GM06990 (cell line): ENCODE measurements around the gene ITPKC.

Source experiments
- DNase-seq: peaks from one replicate; pipeline ENCODE4 v3.0.0-alpha.2; 2011; ENCODE audit not compliant: insufficient read length; ENCODE audit errors: extremely low read depth
- H3K27me3 ChIP-seq: replicated peaks from 2 replicates; pipeline ENCODE4 v1.6.0; 2011; ENCODE audit warnings: low read length; ENCODE audit not compliant: control insufficient read depth, insufficient read depth
- H3K36me3 ChIP-seq: 2 replicates; pipeline ENCODE4 v1.5.1; 2011; ENCODE audit warnings: low read length; ENCODE audit not compliant: control insufficient read depth, insufficient read depth
- H3K4me3 ChIP-seq: replicated peaks from 2 replicates; pipeline ENCODE4 v1.5.1; 2011; ENCODE audit warnings: low read depth, mild to moderate bottlenecking, control low read depth, low read length
- CTCF ChIP-seq: IDR thresholded peaks from 2 replicates; pipeline ENCODE4 v1.5.1; 2011; ENCODE audit warnings: low read length, control low read depth, mild to moderate bottlenecking, inconsistent platforms; ENCODE audit not compliant: insufficient read depth, poor library complexity, severe bottlenecking

The ITPKC gene

DNA sequence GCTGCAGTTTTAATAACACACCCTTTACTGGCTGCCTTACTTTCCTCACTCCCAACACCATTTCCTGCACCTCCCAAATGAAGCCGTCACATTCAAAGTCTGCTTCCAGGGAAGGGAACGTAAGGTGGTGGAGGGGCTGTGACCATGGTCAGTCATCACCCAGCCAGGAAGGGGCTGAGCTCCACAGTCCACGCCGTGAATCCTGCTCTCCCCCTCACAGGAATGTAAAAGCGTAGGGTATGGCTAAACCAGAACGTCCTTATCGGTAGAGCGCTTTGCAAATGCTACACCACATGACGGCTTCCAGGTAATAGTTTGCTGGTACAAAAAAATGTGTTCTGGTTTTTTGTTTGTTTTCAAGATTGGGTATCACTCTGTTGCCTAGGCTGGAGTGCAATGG, 33.5 kb upstream of the ITPKC start:
- TF ChIP-seq CTCF, result no peak
- Histone ChIP-seq H3K4me3 (no peak overlapping the region), H3K36me3 (no peaks in the 10 kb centered on the region; the same call in 1 of the 2 replicates), H3K27me3 (no peaks in the 10 kb centered on the region)
- no peak for DNase-seq

DNA sequence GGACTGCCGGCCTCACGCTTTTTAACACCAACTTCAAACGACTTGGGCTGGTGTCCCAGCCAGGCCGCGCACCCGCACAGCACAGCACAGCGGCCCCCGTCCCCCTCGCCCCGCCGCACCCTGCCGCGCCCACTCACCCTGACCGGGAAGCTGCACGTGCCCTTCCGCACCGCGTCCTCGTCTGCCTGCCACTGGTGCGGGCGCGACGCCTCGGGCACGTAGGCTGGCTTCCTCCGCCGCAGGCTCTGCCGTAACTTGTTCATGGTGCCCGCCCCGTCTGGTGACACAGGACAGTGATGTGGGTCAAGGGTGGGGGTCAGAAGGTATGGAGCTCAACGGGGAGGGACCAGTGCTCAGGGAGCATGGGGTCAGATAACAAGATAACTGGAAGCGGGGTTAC, 32.6 kb upstream of the ITPKC start:
- no peaks in the 10 kb centered on the region; the same call in 1 of the 2 replicates for H3K36me3 ChIP-seq
- no peak for DNase-seq
- TF ChIP-seq CTCF, result no peak
- H3K27me3 ChIP-seq, result no peaks in the 10 kb centered on the region
- no peak overlapping the region for H3K4me3 ChIP-seq

GRCh38 chr19:40685016-40685526, 31.8 kb upstream of the ITPKC start:
- H3K36me3 ChIP-seq, result no peaks in the 10 kb centered on the region; the same call in 1 of the 2 replicates
- H3K4me3 ChIP-seq, result no peak overlapping the region
- no peaks in the 10 kb centered on the region for H3K27me3 ChIP-seq
- no peak for TF ChIP-seq CTCF
- no peak for DNase-seq

DNA sequence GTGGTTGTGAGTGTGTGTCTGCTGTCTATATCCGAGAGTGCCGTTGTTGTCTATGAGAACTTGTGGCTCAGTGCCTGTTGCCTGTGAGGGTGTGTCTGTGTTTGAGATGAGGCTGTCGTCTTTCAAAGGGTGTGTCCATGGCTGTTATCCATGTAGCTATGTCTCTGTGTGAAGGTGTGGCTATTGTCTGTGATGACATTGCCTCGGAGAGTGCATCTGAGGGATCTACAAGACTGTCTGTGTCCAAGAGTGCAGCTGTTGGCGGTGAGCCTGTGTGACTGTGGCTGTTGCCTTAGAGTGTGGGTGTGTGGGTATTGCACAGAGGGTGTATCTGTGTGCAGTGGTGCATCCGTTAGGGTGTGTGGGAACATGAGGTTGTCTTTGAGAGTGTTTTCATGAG, 31.3 kb upstream of the ITPKC start:
- Histone ChIP-seq H3K36me3 (no peaks in the 10 kb centered on the region; the same call in 1 of the 2 replicates), H3K27me3 (no peaks in the 10 kb centered on the region), H3K4me3 (no peak overlapping the region)
- DNase-seq, result no peak
- TF ChIP-seq CTCF, result no peak

- no peaks in the 10 kb centered on the region for H3K27me3 ChIP-seq
- no peak for TF ChIP-seq CTCF
- H3K4me3 ChIP-seq, result no peak overlapping the region
- DNase-seq, result no peak
- H3K36me3 ChIP-seq, result peaks cover 1% of the 10 kb centered on the region
These were observed 29.9 kb upstream of the ITPKC start for GRCh38 chr19:40686882-40687524.
